Neural progenitor cell (in vitro differentiated cells): Measurements from ENCODE around the gene CYB5B. TPM values are rescaled to one million over a fixed set of nuclear protein-coding genes. Genes with fewer than 3 reads are reported as not detected.

Experiments
- DNase-seq: peaks from one replicate; pipeline ENCODE4 v3.0.0-alpha.2; 2016; ENCODE audit warnings: low spot score
- H2AFZ ChIP-seq: fragments of 200-600 bp; sonication (generic); replicated peaks from 2 replicates; pipeline ENCODE4 v1.6.1; 2016; ENCODE audit warnings: antibody characterized with exemption
- H3F3A ChIP-seq: fragments of 200-600 bp; sonication (generic); 2 replicates; pipeline ENCODE4 v1.6.1; 2016; ENCODE audit warnings: antibody characterized with exemption, low read depth
- H3K27ac ChIP-seq: fragments of 200-600 bp; sonication (generic); 2 replicates; pipeline ENCODE4 v1.5.1; 2016; ENCODE audit warnings: mild to moderate bottlenecking
- H3K27me3 ChIP-seq: fragments of 200-600 bp; sonication (generic); 2 replicates; pipeline ENCODE4 v1.6.1; 2016; ENCODE audit warnings: mild to moderate bottlenecking, moderate library complexity
- H3K36me3 ChIP-seq: fragments of 200-600 bp; sonication (generic); 2 replicates; pipeline ENCODE4 v1.5.1; 2016
- H3K4me1 ChIP-seq: fragments of 200-600 bp; sonication (generic); 2 replicates; pipeline ENCODE4 v1.6.1; 2016; ENCODE audit warnings: mixed run types
- H3K4me2 ChIP-seq: fragments of 200-600 bp; sonication (generic); 2 replicates; pipeline ENCODE4 v1.6.1; 2016
- H3K4me3 ChIP-seq: fragments of 200-600 bp; sonication (generic); 2 replicates; pipeline ENCODE4 v1.5.1; 2016
- H3K79me2 ChIP-seq: fragments of 200-600 bp; sonication (generic); 2 replicates; pipeline ENCODE4 v1.6.1; 2016; ENCODE audit warnings: low read depth
- H3K9ac ChIP-seq: fragments of 200-600 bp; sonication (generic); 2 replicates; pipeline ENCODE4 v1.6.1; 2016
- H3K9me3 ChIP-seq: fragments of 200-600 bp; sonication (generic); 2 replicates; pipeline ENCODE4 v1.5.1; 2016; ENCODE audit warnings: low read depth
- H4K20me1 ChIP-seq: fragments of 200-600 bp; sonication (generic); 2 replicates; pipeline ENCODE4 v1.6.1; 2016; ENCODE audit warnings: low read depth
- H3K27ac Mint-ChIP-seq: 3 replicates; pipeline ENCODE4 v1.8.0; 2021; ENCODE audit warnings: mixed read lengths
- H3K27me3 Mint-ChIP-seq: 2 replicates; pipeline ENCODE4 v1.8.0; 2022; ENCODE audit warnings: low read depth, mild to moderate bottlenecking, inconsistent platforms, moderate library complexity, mixed read lengths; ENCODE audit not compliant: insufficient read depth
- H3K36me3 Mint-ChIP-seq: 3 replicates; pipeline ENCODE4 v1.8.0; 2021; ENCODE audit warnings: mixed read lengths
- H3K4me1 Mint-ChIP-seq: 3 replicates; pipeline ENCODE4 v1.8.0; 2021; ENCODE audit warnings: mixed read lengths
- H3K4me3 Mint-ChIP-seq: 3 replicates; pipeline ENCODE4 v1.8.0; 2021; ENCODE audit warnings: mild to moderate bottlenecking, moderate library complexity, mixed read lengths
- H3K9me3 Mint-ChIP-seq: 3 replicates; pipeline ENCODE4 v1.8.0; 2020; ENCODE audit warnings: mixed read lengths
- CTCF ChIP-seq: fragments of 200-600 bp; sonication (generic); IDR thresholded peaks from 2 replicates; pipeline ENCODE4 v1.5.1; 2017; ENCODE audit warnings: antibody characterized with exemption, mild to moderate bottlenecking
- EZH2 ChIP-seq: fragments of 200-600 bp; sonication (generic); IDR thresholded peaks from 2 replicates; pipeline ENCODE4 v1.6.1; 2017; ENCODE audit warnings: antibody characterized with exemption, mild to moderate bottlenecking, moderate library complexity
- EZH2phosphoT487 ChIP-seq: fragments of 200-600 bp; sonication (generic); IDR thresholded peaks from 2 replicates; pipeline ENCODE4 v1.6.1; 2017; ENCODE audit warnings: antibody characterized with exemption
- total RNA-seq: library from RNA; depleted of rRNA; stranded (reverse); fragments of >200 nt; gene quantifications from 2 replicates; pipeline ENCODE4 v1.2.3, GENCODE V29; 2015; ENCODE audit warnings: low replicate concordance

Gene CYB5B
- total RNA-seq, 1 donor from 2014 or later: 108 TPM

- H3K36me3 ChIP-seq: peaks cover 5% of the 10 kb centered on the region
- no peak overlapping the region for H3K27ac ChIP-seq
- Mint-ChIP-seq H3K27me3 (peaks cover 3% of the 10 kb centered on the region), H3K4me1 (peaks cover 6% of the 10 kb centered on the region), H3K9me3 (no peaks in the 10 kb centered on the region), H3K27ac (no peak overlapping the region), H3K36me3 (peaks cover 7% of the 10 kb centered on the region), H3K4me3 (no peak overlapping the region)
- no peak overlapping the region for H3K4me3 ChIP-seq
- no peaks in the 10 kb centered on the region for H3K9me3 ChIP-seq
- no peak overlapping the region for H3K4me2 ChIP-seq
- TF ChIP-seq EZH2 (no peak), CTCF (no peak), EZH2phosphoT487 (no peak)
- H3F3A ChIP-seq: peaks cover 13% of the 10 kb centered on the region
- H3K79me2 ChIP-seq: no peaks in the 10 kb centered on the region
- peaks cover 11% of the 10 kb centered on the region for H3K4me1 ChIP-seq
- H3K9ac ChIP-seq: no peak overlapping the region
- H3K27me3 ChIP-seq: no peaks in the 10 kb centered on the region
- DNase-seq: no peak
- peaks cover 13% of the 10 kb centered on the region for H4K20me1 ChIP-seq
- H2AFZ ChIP-seq: no peak overlapping the region
Measured at GRCh38 chr16:69465083-69465721, 40.8 kb downstream of the CYB5B start.

- Histone ChIP-seq H2AFZ (no peak overlapping the region), H3K27me3 (no peaks in the 10 kb centered on the region), H3F3A (peaks cover 13% of the 10 kb centered on the region), H3K4me2 (no peak overlapping the region), H4K20me1 (peaks cover 13% of the 10 kb centered on the region), H3K36me3 (peaks cover 5% of the 10 kb centered on the region), H3K4me1 (peaks cover 11% of the 10 kb centered on the region), H3K4me3 (no peak overlapping the region), H3K9ac (no peak overlapping the region), H3K27ac (no peak overlapping the region), H3K9me3 (no peaks in the 10 kb centered on the region), H3K79me2 (no peaks in the 10 kb centered on the region)
- H3K4me1 Mint-ChIP-seq: peaks cover 6% of the 10 kb centered on the region
- H3K9me3 Mint-ChIP-seq: no peaks in the 10 kb centered on the region
- no peak overlapping the region for H3K27ac Mint-ChIP-seq
- DNase-seq: no peak
- peaks cover 7% of the 10 kb centered on the region for H3K36me3 Mint-ChIP-seq
- peaks cover 3% of the 10 kb centered on the region for H3K27me3 Mint-ChIP-seq
- TF ChIP-seq CTCF (no peak), EZH2phosphoT487 (no peak), EZH2 (no peak)
- H3K4me3 Mint-ChIP-seq: no peak overlapping the region
Measured at GRCh38 chr16:69465881-69466280, 41.5 kb downstream of the CYB5B start.

GRCh38 chr16:69466547-69466946 lies 42.1 kb downstream of the CYB5B start:
- H3K36me3 ChIP-seq: peaks cover 5% of the 10 kb centered on the region
- H3K4me1 ChIP-seq: peaks cover 11% of the 10 kb centered on the region
- H3K4me3 ChIP-seq: no peak overlapping the region
- Mint-ChIP-seq H3K36me3 (peaks cover 7% of the 10 kb centered on the region), H3K4me3 (no peak overlapping the region), H3K27me3 (peaks cover 3% of the 10 kb centered on the region), H3K27ac (no peak overlapping the region), H3K9me3 (no peaks in the 10 kb centered on the region), H3K4me1 (peaks cover 6% of the 10 kb centered on the region)
- no peak overlapping the region for H3K9ac ChIP-seq
- H2AFZ ChIP-seq: no peak overlapping the region
- no peak for DNase-seq
- H4K20me1 ChIP-seq: peaks cover 13% of the 10 kb centered on the region
- H3K9me3 ChIP-seq: no peaks in the 10 kb centered on the region
- no peak overlapping the region for H3K4me2 ChIP-seq
- no peaks in the 10 kb centered on the region for H3K27me3 ChIP-seq
- peaks cover 13% of the 10 kb centered on the region for H3F3A ChIP-seq
- no peaks in the 10 kb centered on the region for H3K79me2 ChIP-seq
- H3K27ac ChIP-seq: no peak overlapping the region
- TF ChIP-seq CTCF (no peak), EZH2phosphoT487 (no peak), EZH2 (no peak)
